Measurements from ENCODE around the gene CDA.
"Not testable (repeated sequence)": the region's sequence is repeated elsewhere in the genome, so short reads cannot be mapped to it uniquely, and the experiment has no call there.

The CDA gene

GRCh38 chr1:20587661-20588053 lies 1.2 kb upstream of the CDA start:
- no peak for DNase-seq

- no peak for DNase-seq
Observed at GRCh38 chr1:20589331-20590278, 708 bp downstream of the CDA start.

- no peak for DNase-seq
Observed at GRCh38 chr1:20590306-20590777, 1.4 kb downstream of the CDA start.

- DNase-seq = no peak
Observed at GRCh38 chr1:20593756-20594155, 4.9 kb downstream of the CDA start.

GRCh38 chr1:20594746-20595145 lies 5.8 kb downstream of the CDA start:
- DNase-seq = no peak

GRCh38 chr1:20596106-20596505 lies 7.2 kb downstream of the CDA start:
- DNase-seq = no peak

- no peak for DNase-seq
Observed at GRCh38 chr1:20597650-20598049, 8.8 kb downstream of the CDA start.

GRCh38 chr1:20600156-20600555 lies 11.3 kb downstream of the CDA start:
- DNase-seq = no peak

- no peak for DNase-seq
Observed at GRCh38 chr1:20601129-20601825, 12.4 kb downstream of the CDA start.

GRCh38 chr1:20602851-20603450 lies 14.1 kb downstream of the CDA start:
- no peak for DNase-seq

- DNase-seq = no peak
Observed at GRCh38 chr1:20603504-20604464, 14.9 kb downstream of the CDA start.

- DNase-seq = no peak
Observed at GRCh38 chr1:20604678-20605077, 15.8 kb downstream of the CDA start.

- not testable (repeated sequence) for DNase-seq
Observed at GRCh38 chr1:20606801-20607570, 18.1 kb downstream of the CDA start.

GRCh38 chr1:20609541-20609940 lies 20.6 kb downstream of the CDA start:
- DNase-seq = no peak

- no peak for DNase-seq
Observed at GRCh38 chr1:20610970-20611369, 22.1 kb downstream of the CDA start.

GRCh38 chr1:20611652-20612051 lies 22.8 kb downstream of the CDA start:
- no peak for DNase-seq

GRCh38 chr1:20612221-20612746 lies 23.4 kb downstream of the CDA start:
- DNase-seq = no peak

GRCh38 chr1:20614131-20614579 lies 25.3 kb downstream of the CDA start:
- DNase-seq = no peak

GRCh38 chr1:20615946-20616846 lies 27.3 kb downstream of the CDA start:
- no peak for DNase-seq

GRCh38 chr1:20616847-20617487 lies 28.1 kb downstream of the CDA start:
- no peak for DNase-seq

All from NCI-H2107 (cell line).